Suprapubic skin (tissue), 4 donors: Measurements from ENCODE around the gene DYRK4. TPM values are rescaled to one million over a fixed set of nuclear protein-coding genes. Genes with fewer than 3 reads are reported as not detected.

ENCODE experiments used
- DNase-seq, 2 donors: peaks; one replicate each; pipeline ENCODE4 v3.0.0-alpha.2; 2019; ENCODE audit warnings: low spot score in 2 of 2
- H3K27ac ChIP-seq: fragments of 200-600 bp; sonication (generic); one replicate; pipeline ENCODE4 v1.5.1; 2019
- H3K27me3 ChIP-seq: fragments of 200-600 bp; sonication (generic); one replicate; pipeline ENCODE4 v1.5.1; 2019
- H3K36me3 ChIP-seq: fragments of 200-600 bp; sonication (generic); one replicate; pipeline ENCODE4 v1.5.1; 2019
- H3K4me1 ChIP-seq: fragments of 200-600 bp; sonication (generic); one replicate; pipeline ENCODE4 v1.5.1; 2019
- H3K4me3 ChIP-seq: fragments of 200-600 bp; sonication (generic); one replicate; pipeline ENCODE4 v1.5.1; 2019; ENCODE audit warnings: mild to moderate bottlenecking
- H3K9me3 ChIP-seq: fragments of 200-600 bp; sonication (generic); one replicate; pipeline ENCODE4 v1.5.1; 2019
- EP300 ChIP-seq: sonication (generic); formaldehyde crosslinking; IDR thresholded peaks from one replicate; pipeline ENCODE4 v1.6.1; 2017; ENCODE audit warnings: antibody characterized with exemption
- POLR2A ChIP-seq, 2 donors: fragments of 450-650 bp; IDR thresholded peaks; one replicate each; pipeline ENCODE4 v1.6.1; 2017; ENCODE audit warnings: antibody characterized with exemption in 2 of 2, mild to moderate bottlenecking in 2 of 2, moderate library complexity in 2 of 2
- POLR2AphosphoS5 ChIP-seq, 3 donors: sonication (generic); formaldehyde crosslinking; IDR thresholded peaks; one replicate each; pipeline ENCODE4 v1.6.1; 2017; ENCODE audit warnings: antibody characterized with exemption in 3 of 3
- WGBS: methylation state at CpG from one replicate; pipeline ENCODE4 v1.1.5; 2018; 5-methylcytosine and 5-hydroxymethylcytosine counted together
- total RNA-seq, 4 donors: library from RNA; depleted of rRNA; stranded (reverse); fragments of >200 nt; gene quantifications; one replicate each; pipeline ENCODE4 v1.1.0, GENCODE V29; 2016
- TF ChIP-seq, protein P1 (sequence below), 2 donors: fragments of 200-600 bp in 1 of 2; fragments of 450-650 bp in 1 of 2; sonication (generic) in 1 of 2; IDR thresholded peaks; one replicate each; pipeline ENCODE4 v1.5.1; 2016 to 2019; ENCODE audit warnings: antibody characterized with exemption in 2 of 2, mild to moderate bottlenecking in 1 of 2, moderate library complexity in 1 of 2

DYRK4 gene
- total RNA-seq, 4 donors from 2014 or later: 16.7 to 31.3 (median 20.1) TPM

DNA sequence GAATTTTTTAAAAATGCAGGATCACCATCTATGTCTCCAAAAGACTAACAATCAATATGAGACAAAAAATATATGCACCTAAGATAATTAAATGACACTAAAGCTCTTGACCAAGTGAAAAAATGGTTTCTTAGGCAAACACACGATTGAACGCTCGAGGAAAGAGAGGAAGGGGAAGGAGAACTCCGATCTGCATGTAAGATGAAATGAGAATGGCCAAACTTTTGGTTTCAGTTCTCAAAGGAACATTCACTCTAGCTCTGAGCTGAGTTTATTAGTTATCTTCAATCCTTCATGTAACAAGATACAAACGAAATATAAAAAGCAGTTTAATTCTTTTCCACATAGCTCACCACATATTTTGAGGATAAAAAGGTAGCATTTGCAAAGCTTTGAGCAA is 2.8 kb downstream of the DYRK4 start:
- H3K27me3 ChIP-seq: no peaks in the 10 kb centered on the region
- no peak overlapping the region for H3K4me3 ChIP-seq
- 69% methylated on average over 5 of the region's 5 CpGs for WGBS
- DNase-seq: no peak
- H3K27ac ChIP-seq: no peak overlapping the region
- H3K9me3 ChIP-seq: no peaks in the 10 kb centered on the region
- no peak for TF ChIP-seq POLR2AphosphoS5 (IDR thresholded peaks at IDR 0.05)
- TF ChIP-seq POLR2A (IDR thresholded peaks at IDR 0.05): no peak
- TF ChIP-seq, protein P1, sequence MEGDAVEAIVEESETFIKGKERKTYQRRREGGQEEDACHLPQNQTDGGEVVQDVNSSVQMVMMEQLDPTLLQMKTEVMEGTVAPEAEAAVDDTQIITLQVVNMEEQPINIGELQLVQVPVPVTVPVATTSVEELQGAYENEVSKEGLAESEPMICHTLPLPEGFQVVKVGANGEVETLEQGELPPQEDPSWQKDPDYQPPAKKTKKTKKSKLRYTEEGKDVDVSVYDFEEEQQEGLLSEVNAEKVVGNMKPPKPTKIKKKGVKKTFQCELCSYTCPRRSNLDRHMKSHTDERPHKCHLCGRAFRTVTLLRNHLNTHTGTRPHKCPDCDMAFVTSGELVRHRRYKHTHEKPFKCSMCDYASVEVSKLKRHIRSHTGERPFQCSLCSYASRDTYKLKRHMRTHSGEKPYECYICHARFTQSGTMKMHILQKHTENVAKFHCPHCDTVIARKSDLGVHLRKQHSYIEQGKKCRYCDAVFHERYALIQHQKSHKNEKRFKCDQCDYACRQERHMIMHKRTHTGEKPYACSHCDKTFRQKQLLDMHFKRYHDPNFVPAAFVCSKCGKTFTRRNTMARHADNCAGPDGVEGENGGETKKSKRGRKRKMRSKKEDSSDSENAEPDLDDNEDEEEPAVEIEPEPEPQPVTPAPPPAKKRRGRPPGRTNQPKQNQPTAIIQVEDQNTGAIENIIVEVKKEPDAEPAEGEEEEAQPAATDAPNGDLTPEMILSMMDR (IDR thresholded peaks at IDR 0.05): no peak
- no peak for TF ChIP-seq EP300
- H3K4me1 ChIP-seq: peaks cover 10% of the 10 kb centered on the region
- no peaks in the 10 kb centered on the region for H3K36me3 ChIP-seq

DNA sequence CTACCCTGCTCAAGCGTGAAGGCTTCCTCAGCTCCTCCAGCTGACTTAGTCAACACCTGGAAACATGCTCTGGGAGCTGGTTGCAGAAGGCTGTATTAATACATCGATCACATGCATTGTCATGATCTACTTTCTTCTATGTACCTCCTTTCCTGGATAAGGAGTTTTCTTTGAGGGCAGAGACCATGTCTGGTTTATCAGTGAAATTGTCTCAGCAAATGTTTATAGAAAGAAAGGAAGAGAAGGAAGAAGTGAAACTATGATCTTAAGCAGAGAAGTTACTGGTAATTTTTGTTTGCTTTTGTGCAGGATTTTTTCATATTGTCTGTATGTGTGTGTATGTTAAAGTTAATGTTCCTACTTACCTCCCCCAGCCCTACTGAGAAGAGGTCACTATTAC is 4.5 kb downstream of the DYRK4 start:
- Histone ChIP-seq H3K27ac (no peak overlapping the region), H3K9me3 (no peaks in the 10 kb centered on the region), H3K27me3 (no peaks in the 10 kb centered on the region), H3K4me3 (no peak overlapping the region), H3K36me3 (no peaks in the 10 kb centered on the region), H3K4me1 (peaks cover 10% of the 10 kb centered on the region)
- DNase-seq: no peak
- TF ChIP-seq POLR2A (IDR thresholded peaks at IDR 0.05): no peak
- WGBS: 83% methylated on average over 2 of the region's 2 CpGs

DNA sequence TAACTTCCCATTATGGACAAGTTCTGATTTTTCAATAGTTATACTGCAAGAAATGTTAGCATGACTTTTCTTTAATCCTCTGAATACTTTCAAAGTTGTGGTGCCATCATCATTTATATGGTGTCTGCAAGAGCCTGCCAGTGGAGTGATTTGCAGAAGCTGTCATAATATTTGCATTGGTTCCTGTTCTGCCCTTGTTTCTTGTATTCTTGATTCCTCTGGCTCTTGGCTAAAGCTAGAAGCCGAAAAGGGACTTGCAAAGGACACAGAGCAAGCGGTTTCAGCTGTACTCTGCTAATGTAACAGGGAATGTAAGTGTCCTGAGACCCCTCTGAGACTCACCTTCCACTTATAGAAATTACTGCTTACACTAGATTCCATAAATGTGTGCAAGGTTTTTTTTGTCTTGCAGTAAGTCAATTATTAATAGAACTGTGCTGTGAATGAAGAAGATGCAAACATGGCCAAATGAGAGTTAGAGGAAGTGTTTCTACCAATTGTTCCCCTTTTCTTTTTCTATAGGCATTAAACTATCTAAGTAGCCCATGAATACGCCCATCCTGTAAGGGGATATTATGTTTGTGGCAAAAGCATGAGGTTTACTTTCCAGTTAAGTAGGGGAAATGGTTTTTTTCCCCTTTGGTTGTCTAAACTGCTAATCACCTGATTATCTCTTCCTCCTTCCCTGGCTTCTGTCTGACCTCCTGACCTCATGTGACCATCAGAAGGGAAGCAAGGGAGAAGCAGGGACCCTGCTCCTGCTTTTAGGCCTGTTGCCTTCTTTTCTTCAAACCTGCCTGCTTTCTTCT is 5.3 kb downstream of the DYRK4 start:
- WGBS: 86% methylated on average over 3 of the region's 3 CpGs
- H3K27me3 ChIP-seq: no peaks in the 10 kb centered on the region
- H3K4me1 ChIP-seq: peaks cover 3% of the 10 kb centered on the region
- no peak for TF ChIP-seq EP300
- no peak for TF ChIP-seq POLR2AphosphoS5 (IDR thresholded peaks at IDR 0.05)
- TF ChIP-seq, protein P1 (IDR thresholded peaks at IDR 0.05): no peak
- TF ChIP-seq POLR2A (IDR thresholded peaks at IDR 0.05): no peak
- no peak overlapping the region for H3K27ac ChIP-seq
- H3K36me3 ChIP-seq: no peaks in the 10 kb centered on the region
- no peaks in the 10 kb centered on the region for H3K9me3 ChIP-seq
- no peak overlapping the region for H3K4me3 ChIP-seq
- DNase-seq: no peak

DNA sequence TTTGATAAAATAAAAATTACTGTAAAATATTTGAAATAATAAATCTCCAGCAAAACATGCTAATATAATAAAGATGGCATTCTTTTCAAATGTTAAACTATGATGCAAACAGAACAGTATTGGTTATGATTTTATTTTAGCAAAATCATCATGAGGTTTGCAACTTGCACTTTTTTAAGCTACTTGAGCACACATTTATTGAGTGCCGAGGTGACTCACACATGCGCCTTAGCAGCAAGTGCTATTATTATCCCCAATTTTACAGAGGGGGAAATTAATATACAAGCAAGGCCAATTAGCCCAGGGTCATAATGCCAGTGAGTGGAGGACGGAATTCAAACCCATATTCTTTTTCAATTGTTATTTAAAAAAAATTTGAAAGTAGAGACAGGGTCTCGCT is 7.3 kb downstream of the DYRK4 start:
- no peaks in the 10 kb centered on the region for H3K36me3 ChIP-seq
- no peaks in the 10 kb centered on the region for H3K9me3 ChIP-seq
- H3K4me3 ChIP-seq: no peak overlapping the region
- H3K27me3 ChIP-seq: no peaks in the 10 kb centered on the region
- no peak overlapping the region for H3K27ac ChIP-seq
- WGBS: 81% methylated on average over 4 of the region's 4 CpGs
- TF ChIP-seq EP300 (no peak), POLR2AphosphoS5 (IDR thresholded peaks at IDR 0.05) (no peak), POLR2A (IDR thresholded peaks at IDR 0.05) (no peak)
- TF ChIP-seq, protein P1 (IDR thresholded peaks at IDR 0.05): no peak
- H3K4me1 ChIP-seq: no peaks in the 10 kb centered on the region
- no peak for DNase-seq

DNA sequence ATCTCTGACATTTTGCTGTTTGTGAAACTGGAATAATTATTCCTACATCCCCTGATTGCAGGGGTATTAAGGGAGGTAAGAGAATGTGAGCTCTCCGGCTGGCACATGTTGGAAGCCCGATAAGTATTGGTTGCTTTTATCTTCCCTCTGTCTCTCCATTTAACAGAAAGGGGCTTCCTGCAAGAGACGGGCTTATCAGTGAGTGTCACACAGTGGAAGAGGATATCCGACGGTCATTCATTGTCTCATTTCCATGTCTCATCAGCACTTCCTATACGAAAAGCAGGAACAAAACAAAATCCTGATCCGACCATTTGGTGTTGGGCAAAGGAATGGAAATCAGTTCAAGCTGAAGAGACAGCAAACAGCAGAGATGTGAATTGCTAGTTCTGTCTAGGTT is 10.7 kb downstream of the DYRK4 start:
- Histone ChIP-seq H3K27ac (no peak overlapping the region), H3K9me3 (no peaks in the 10 kb centered on the region), H3K27me3 (no peaks in the 10 kb centered on the region), H3K4me3 (no peak overlapping the region), H3K36me3 (no peaks in the 10 kb centered on the region), H3K4me1 (no peaks in the 10 kb centered on the region)
- WGBS: 85% methylated on average over 7 of the region's 7 CpGs
- TF ChIP-seq, protein P1 (IDR thresholded peaks at IDR 0.05): no peak
- no peak for TF ChIP-seq EP300
- TF ChIP-seq POLR2A (IDR thresholded peaks at IDR 0.05): no peak
- no peak for TF ChIP-seq POLR2AphosphoS5 (IDR thresholded peaks at IDR 0.05)
- DNase-seq: no peak
